HepG2 (cell line): ENCODE results near the gene SEC23IP. TPM values are rescaled to one million over a fixed set of nuclear protein-coding genes. Genes with fewer than 3 reads are reported as not detected.

ENCODE experiments used
- ATAC-seq: fragments of 200-7000 bp; cut with Tn5 transposase; 3 replicates; pipeline ENCODE4 v1.9.1; 2020; ENCODE audit warnings: mild to moderate bottlenecking, moderate library complexity
- BruUV-seq: library from RNA; stranded (reverse); fragments of 400-500 nt; replicated peaks from 2 replicates; lab custom pipeline; 2021; lab: Mats Ljungman, UMichigan
- CTCF ChIA-PET: fragments of 300-600 bp; formaldehyde crosslinking; extraction: SDS; loops from one replicate; lab custom pipeline; 2021; ENCODE audit warnings: low total read pairs, inconsistent platforms, low intra/inter-chr PET ratio; lab: Yijun Ruan, JAX
- POLR2A ChIA-PET: fragments of 350-600 bp; sonication (Branson Sonifier 250); formaldehyde crosslinking; loops from one replicate; lab custom pipeline; 2020; ENCODE audit warnings: antibody characterized with exemption, inconsistent platforms; lab: Yijun Ruan, JAX
- DNase-seq: peaks from one replicate; pipeline ENCODE4 v3.0.0-alpha.2; 2015; ENCODE audit warnings: low spot score
- FAIRE-seq: peaks from 3 replicates; lab custom pipeline; 2011; peaks lifted over from hg19 to GRCh38; lab: Jason Lieb, UNC
- H2AFZ ChIP-seq: one replicate; pipeline ENCODE4 v1.6.1; 2011; ENCODE audit warnings: low read length, inconsistent platforms
- H3K27ac ChIP-seq: fragments of 300-600 bp; 3 replicates; pipeline ENCODE4 v1.8.0; 2011; ENCODE audit warnings: mixed run types, mild to moderate bottlenecking, mixed read lengths, low read length, inconsistent platforms; ENCODE audit not compliant: insufficient read depth; ENCODE audit errors: extremely low read length
- H3K27me3 ChIP-seq, 2 experiments: fragments of 200-600 bp in 1 of 2; 2 replicates in 1 of 2; 3 replicates in 1 of 2; pipeline versions ENCODE4 v1.6.0 to v1.8.0; 2011; ENCODE audit warnings: low read length in 2 of 2, mild to moderate bottlenecking in 2 of 2, moderate library complexity in 2 of 2, inconsistent platforms in 1 of 2; ENCODE audit not compliant: insufficient read depth in 2 of 2, control insufficient read depth in 1 of 2
- H3K36me3 ChIP-seq, 2 experiments: fragments of 200-600 bp in 1 of 2; replicated peaks in 1 of 2; 2 replicates in 1 of 2; 3 replicates in 1 of 2; pipeline versions ENCODE4 v1.5.1 to v1.8.0; 2011; ENCODE audit warnings: low read length in 2 of 2, inconsistent platforms in 1 of 2; ENCODE audit not compliant: insufficient read depth in 2 of 2, control insufficient read depth in 1 of 2
- H3K4me1 ChIP-seq: 2 replicates; pipeline ENCODE4 v1.5.1; 2012; ENCODE audit warnings: low read length, inconsistent platforms; ENCODE audit not compliant: insufficient read depth
- H3K4me2 ChIP-seq: 2 replicates; pipeline ENCODE4 v1.6.0; 2011; ENCODE audit warnings: low read depth, low read length, inconsistent platforms
- H3K4me3 ChIP-seq, 3 experiments: fragments of 200-600 bp in 1 of 3; sonication (generic), shearing (Covaris generic) in 1 of 3; replicated peaks in 1 of 3; 2 replicates each; pipeline ENCODE4 v1.5.1; 2011 to 2016; ENCODE audit warnings: low read length in 3 of 3, inconsistent platforms in 2 of 3, low read depth in 2 of 3, mild to moderate bottlenecking in 2 of 3, control low read depth in 1 of 3, mixed read lengths in 1 of 3; ENCODE audit not compliant: insufficient read depth in 1 of 3
- H3K79me2 ChIP-seq: one replicate; pipeline ENCODE4 v1.6.1; 2011; ENCODE audit warnings: low read length, inconsistent platforms; ENCODE audit not compliant: insufficient read depth
- H3K9ac ChIP-seq: 2 replicates; pipeline ENCODE4 v1.6.0; 2011; ENCODE audit warnings: mild to moderate bottlenecking, low read depth, low read length, inconsistent platforms; ENCODE audit not compliant: insufficient read depth
- H3K9me3 ChIP-seq: 2 replicates; pipeline ENCODE4 v1.5.1; 2012; ENCODE audit warnings: mild to moderate bottlenecking, low read length
- H4K20me1 ChIP-seq: 2 replicates; pipeline ENCODE4 v1.6.0; 2011; ENCODE audit warnings: inconsistent platforms, mild to moderate bottlenecking, low read length, moderate library complexity; ENCODE audit not compliant: insufficient read depth
- ZNF121 ChIP-seq: sonication (generic); formaldehyde crosslinking; IDR thresholded peaks from 2 replicates; pipeline ENCODE4 v1.5.0; 2020; ENCODE audit warnings: mild to moderate bottlenecking, missing genetic modification reagents
- ZNF710 ChIP-seq: sonication (generic); formaldehyde crosslinking; IDR thresholded peaks from 2 replicates; pipeline ENCODE4 v1.5.0; 2020; ENCODE audit warnings: mild to moderate bottlenecking, missing genetic modification reagents, borderline replicate concordance
- WGBS: methylation state at CpG from one replicate; pipeline ENCODE4 v1.1.6; 2017; ENCODE audit warnings: low lambda C conversion rate; 5-methylcytosine and 5-hydroxymethylcytosine counted together
- in situ Hi-C: cut with HindIII; loops from 2 replicates; pipeline ENCODE4 v1.10.0; 2017; ENCODE audit warnings: low pct_unique_long_range_greater_than_20kb; ENCODE audit not compliant: extremely low pct_ligation_motif_present
- intact Hi-C: fragments of 100-400 bp; cut with micrococcal nuclease; formaldehyde crosslinking; loops from one replicate; pipeline ENCODE4 v1.10.0; 2022; ENCODE audit not compliant: unreplicated experiment
- polyA plus RNA-seq, 8 experiments: library from polyadenylated mRNA; depleted of rRNA in 3 of 8; stranded (reverse) in 7 of 8; unstranded in 1 of 8; fragments of >200 nt; fragmentation: Illumina TruSeq in 4 of 8; extraction: Trizol in 4 of 8; gene quantifications; 2 replicates each; pipeline versions ENCODE4 v1.2.1 to v1.2.3, GENCODE V29; 2011 to 2016; ENCODE audit warnings: low read depth in 4 of 8, missing spikeins in 1 of 8, mixed read lengths in 1 of 8; ENCODE audit not compliant: insufficient read depth in 1 of 8
- total RNA-seq, 5 experiments: library from RNA; depleted of rRNA; stranded (reverse); fragments of >200 nt; fragmentation: Illumina TruSeq; extraction: Trizol; gene quantifications; 2 replicates each; pipeline ENCODE4 v1.2.3, GENCODE V29; 2016; ENCODE audit warnings: low read depth in 1 of 5
- TF ChIP-seq, protein P1 (sequence below): sonication (generic); formaldehyde crosslinking; IDR thresholded peaks from 2 replicates; pipeline ENCODE4 v1.5.0; 2020; ENCODE audit warnings: missing genetic modification reagents

Gene SEC23IP
- total and polyA plus RNA-seq, 2 of the 13 experiments (the other 11 are each of a cell fraction or from before 2014, with no cell fraction given) = 32.3 to 57.7 TPM

GRCh38 chr10:119852277-119852676 lies 40.3 kb upstream of the SEC23IP start:
- no peak for ATAC-seq
- Histone ChIP-seq H3K9me3 (no peaks in the 10 kb centered on the region), H3K36me3 (peaks cover 17 to 75% of the 10 kb centered on the region in 2 experiments), H4K20me1 (no peaks in the 10 kb centered on the region), H3K4me2 (no peak overlapping the region), H3K27me3 (no peaks in the 10 kb centered on the region; a peak in 1 of 5 replicates), H3K9ac (no peak overlapping the region), H3K79me2 (no peaks in the 10 kb centered on the region), H3K4me3 (no peak overlapping the region), H3K4me1 (no peaks in the 10 kb centered on the region), H2AFZ (no peak overlapping the region), H3K27ac (no peak overlapping the region)
- no peak for DNase-seq
- POLR2A ChIA-PET = no interaction called here
- BruUV-seq = no TSS peak
- in situ Hi-C loops = no loop called here
- intact Hi-C loops = no loop called here
- CTCF ChIA-PET = no interaction called here
- TF ChIP-seq ZNF121 (CRISPR knock-in tag) (peak; percentile 69), ZNF710 (CRISPR knock-in tag) (no peak)
- no peak for FAIRE-seq
- 96% methylated on average over 6 of the region's 6 CpGs for WGBS

GRCh38 chr10:119852822-119853221 lies 39.7 kb upstream of the SEC23IP start:
- H3K9me3 ChIP-seq = no peaks in the 10 kb centered on the region
- H3K27me3 ChIP-seq = no peaks in the 10 kb centered on the region; a peak in 1 of 5 replicates
- no peak overlapping the region for H2AFZ ChIP-seq
- no peak overlapping the region for H3K4me3 ChIP-seq
- intact Hi-C loops = no loop called here
- in situ Hi-C loops = no loop called here
- BruUV-seq = no TSS peak
- FAIRE-seq (no peak), DNase-seq (no peak), ATAC-seq (no peak)
- no peak overlapping the region for H3K27ac ChIP-seq
- CTCF ChIA-PET = no interaction called here
- 96% methylated on average over 6 of the region's 6 CpGs for WGBS
- H3K36me3 ChIP-seq = peaks cover 15 to 75% of the 10 kb centered on the region in 2 experiments
- H3K4me2 ChIP-seq = no peak overlapping the region
- POLR2A ChIA-PET = no interaction called here
- H3K9ac ChIP-seq = no peak overlapping the region
- H3K79me2 ChIP-seq = peaks cover 3% of the 10 kb centered on the region
- TF ChIP-seq, protein P1, sequence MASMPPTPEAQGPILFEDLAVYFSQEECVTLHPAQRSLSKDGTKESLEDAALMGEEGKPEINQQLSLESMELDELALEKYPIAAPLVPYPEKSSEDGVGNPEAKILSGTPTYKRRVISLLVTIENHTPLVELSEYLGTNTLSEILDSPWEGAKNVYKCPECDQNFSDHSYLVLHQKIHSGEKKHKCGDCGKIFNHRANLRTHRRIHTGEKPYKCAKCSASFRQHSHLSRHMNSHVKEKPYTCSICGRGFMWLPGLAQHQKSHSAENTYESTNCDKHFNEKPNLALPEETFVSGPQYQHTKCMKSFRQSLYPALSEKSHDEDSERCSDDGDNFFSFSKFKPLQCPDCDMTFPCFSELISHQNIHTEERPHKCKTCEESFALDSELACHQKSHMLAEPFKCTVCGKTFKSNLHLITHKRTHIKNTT (CRISPR knock-in tag) = no peak
- peaks cover 2% of the 10 kb centered on the region for H3K4me1 ChIP-seq
- H4K20me1 ChIP-seq = no peaks in the 10 kb centered on the region
